B cell (primary cell): Measurements from ENCODE around the gene STK11. TPM values are rescaled to one million over a fixed set of nuclear protein-coding genes. Genes with fewer than 3 reads are reported as not detected.
A peak's percentile ranks its signal among the peaks of the same experiment; 100 is the strongest.

Experiments used
- ATAC-seq: fragments of 200-7000 bp; cut with Tn5 transposase; one replicate; pipeline ENCODE4 v1.10.0; 2021; ENCODE audit warnings: low read depth, mild to moderate bottlenecking, moderate number of reproducible peaks, moderate library complexity
- CTCF ChIA-PET: fragments of 350-600 bp; sonication (Branson Sonifier 250); formaldehyde crosslinking; loops from one replicate; lab custom pipeline; 2021; ENCODE audit warnings: antibody characterized with exemption, inconsistent platforms; lab: Charles Lee
- POLR2A ChIA-PET: fragments of 350-600 bp; sonication (Branson Sonifier 250); formaldehyde crosslinking; loops from one replicate; lab custom pipeline; 2021; ENCODE audit warnings: antibody characterized with exemption; lab: Charles Lee
- DNase-seq: peaks from one replicate; pipeline ENCODE4 v3.0.0; 2013
- H2AFZ ChIP-seq: 2 replicates; pipeline ENCODE4 v1.6.1; 2012; ENCODE audit warnings: mild to moderate bottlenecking, low read depth, low read length; ENCODE audit not compliant: insufficient read depth, poor library complexity, severe bottlenecking
- H3K27ac ChIP-seq, 2 donors: 1 replicate in 1 of 2; 2 replicates in 1 of 2; pipeline ENCODE4 v1.5.1; 2012 to 2013; ENCODE audit warnings: low read length in 2 of 2, mild to moderate bottlenecking in 2 of 2, moderate library complexity in 1 of 2
- H3K27me3 ChIP-seq, 4 experiments: fragments of 200-600 bp in 1 of 4; sonication (generic) in 1 of 4; replicated peaks in 1 of 4; 1 replicate in 2 of 4; 2 replicates in 2 of 4; pipeline versions ENCODE4 v1.6.1 to v1.7.0; 2013 to 2016; ENCODE audit warnings: low read length in 3 of 4, mild to moderate bottlenecking in 2 of 4, mixed read lengths in 1 of 4, moderate library complexity in 1 of 4; ENCODE audit not compliant: insufficient read depth in 4 of 4, control insufficient read depth in 3 of 4; ENCODE audit errors: control extremely low read depth in 1 of 4
- H3K36me3 ChIP-seq, 2 experiments: replicated peaks in 1 of 2; 1 replicate in 1 of 2; 2 replicates in 1 of 2; pipeline versions ENCODE4 v1.6.1 to v1.7.1; 2013; ENCODE audit warnings: low read length in 1 of 2; ENCODE audit not compliant: insufficient read depth in 2 of 2, control insufficient read depth in 1 of 2; ENCODE audit errors: control extremely low read depth in 1 of 2, extremely low read depth in 1 of 2
- H3K4me1 ChIP-seq, 2 donors: fragments of 200-600 bp in 1 of 2; sonication (generic) in 1 of 2; 1 replicate in 1 of 2; 2 replicates in 1 of 2; pipeline versions ENCODE4 v1.5.1 to v1.6.1; 2013 to 2017; ENCODE audit warnings: low read length in 2 of 2; ENCODE audit not compliant: control insufficient read depth in 2 of 2, insufficient read depth in 2 of 2
- H3K4me2 ChIP-seq: replicated peaks from 2 replicates; pipeline ENCODE3; 2012; ENCODE audit warnings: mild to moderate bottlenecking, low read depth, low read length; ENCODE audit not compliant: poor library complexity, severe bottlenecking
- H3K4me3 ChIP-seq, 5 experiments: fragments of 200-600 bp in 1 of 5; sonication (generic) in 1 of 5; 1 replicate in 3 of 5; 2 replicates in 2 of 5; pipeline versions ENCODE4 v1.5.1 to v1.7.0; 2011 to 2016; ENCODE audit warnings: low read length in 4 of 5, mild to moderate bottlenecking in 4 of 5, low read depth in 2 of 5, control low read depth in 1 of 5, moderate library complexity in 1 of 5; ENCODE audit not compliant: insufficient read depth in 1 of 5; ENCODE audit errors: control extremely low read depth in 1 of 5, extremely low read depth in 1 of 5
- H3K79me2 ChIP-seq: fragments of 200-600 bp; sonication (generic); one replicate; pipeline ENCODE4 v1.6.0; 2016; ENCODE audit warnings: low read length; ENCODE audit not compliant: control insufficient read depth, insufficient read depth
- H3K9ac ChIP-seq: fragments of 200-600 bp; sonication (generic); 2 replicates; pipeline ENCODE4 v1.6.1; 2017; ENCODE audit warnings: mild to moderate bottlenecking, low read length, moderate library complexity
- H3K9me3 ChIP-seq, 3 donors: one replicate each; pipeline versions ENCODE4 v1.6.1 to v1.7.1; 2013; ENCODE audit warnings: low read length in 2 of 3; ENCODE audit not compliant: control insufficient read depth in 2 of 3, insufficient read depth in 1 of 3; ENCODE audit errors: control extremely low read depth in 1 of 3
- H4K20me1 ChIP-seq: 2 replicates; pipeline ENCODE4 v1.6.0; 2012; ENCODE audit warnings: mild to moderate bottlenecking, low read length; ENCODE audit not compliant: insufficient read depth, control insufficient read depth, poor library complexity, severe bottlenecking
- H3K27ac Mint-ChIP-seq: one replicate; pipeline ENCODE4 v1.8.0; 2021; ENCODE audit warnings: mixed read lengths
- H3K27me3 Mint-ChIP-seq: one replicate; pipeline ENCODE4 v1.8.0; 2021; ENCODE audit warnings: mixed read lengths
- H3K4me1 Mint-ChIP-seq: one replicate; pipeline ENCODE4 v1.8.0; 2021; ENCODE audit warnings: mixed read lengths
- H3K4me3 Mint-ChIP-seq: one replicate; pipeline ENCODE4 v1.8.0; 2021; ENCODE audit warnings: mixed read lengths
- H3K9me3 Mint-ChIP-seq: one replicate; pipeline ENCODE4 v1.8.0; 2022; ENCODE audit warnings: mixed read lengths; ENCODE audit not compliant: insufficient read depth
- EZH2 ChIP-seq: IDR thresholded peaks from 2 replicates; pipeline ENCODE4 v1.6.1; 2012; ENCODE audit warnings: borderline replicate concordance, low read depth, mild to moderate bottlenecking, moderate library complexity, low read length; ENCODE audit not compliant: insufficient read depth, poor library complexity, severe bottlenecking
- WGBS: methylation state at CpG from one replicate; pipeline ENCODE4 v1.1.5; 2013; ENCODE audit warnings: missing lambda C conversion rate; ENCODE audit not compliant: insufficient coverage; 5-methylcytosine and 5-hydroxymethylcytosine counted together
- intact Hi-C: fragments of 100-400 bp; cut with micrococcal nuclease; formaldehyde crosslinking; loops from one replicate; pipeline ENCODE4 v1.10.0; 2022
- polyA plus RNA-seq: library from polyadenylated mRNA; depleted of rRNA; stranded (reverse); fragments of >200 nt; gene quantifications from 2 replicates; pipeline ENCODE4 v1.2.3, GENCODE V29; 2012
- total RNA-seq, 2 donors: library from RNA; stranded (reverse); fragments of 120-200 nt in 1 of 2; gene quantifications; 1 replicate in 1 of 2; 2 replicates in 1 of 2; pipeline versions ENCODE4 v1.2.3 to v1.2.4, GENCODE V29; 2013 to 2022
- TF ChIP-seq, protein P1 (sequence below): fragments of 200-600 bp; IDR thresholded peaks from one replicate; pipeline ENCODE4 v1.8.0; 2022; ENCODE audit warnings: antibody characterized with exemption, mild to moderate bottlenecking

Gene STK11
- total and polyA plus RNA-seq, 2 donors (not counting 1 experiment from before 2014, with no cell fraction given): 87.9 to 89.9 TPM

DNA sequence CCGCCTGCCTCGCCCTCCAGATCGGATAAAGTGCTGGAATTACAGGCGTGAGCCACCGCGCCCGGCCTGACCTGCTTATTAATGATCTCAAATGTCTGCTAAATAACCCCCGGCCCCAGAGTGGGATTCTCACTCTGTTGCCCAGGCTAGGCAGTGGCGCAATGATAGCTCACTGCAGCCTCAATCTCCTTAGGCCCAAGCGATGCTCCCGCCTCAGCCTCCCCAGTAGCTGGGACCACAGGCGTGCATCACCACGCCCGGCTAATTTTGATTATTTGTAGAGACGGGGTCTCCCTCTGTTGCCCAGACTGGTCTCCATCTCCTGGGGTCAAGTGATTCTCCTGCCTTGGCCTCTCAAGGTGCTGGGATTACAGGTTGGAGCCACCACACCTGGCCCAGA lies 35.3 kb downstream of the STK11 start:
- Mint-ChIP-seq H3K9me3 (no peaks in the 10 kb centered on the region), H3K27ac (peak overlapping the region; percentile 10), H3K27me3 (peaks cover 8% of the 10 kb centered on the region), H3K4me3 (peak overlapping the region; percentile 88), H3K4me1 (peaks cover 36% of the 10 kb centered on the region)
- ChIA-PET POLR2A (interaction anchor here (0.6 to 7.8 kb wide), 3 partner anchors 24 to 448 kb away, joined by 6 to 402 read pairs (median 7); partner anchors contain the start of gene CIRBP), CTCF (interaction anchor here (0.6 to 8.0 kb wide), 11 partner anchors 17 to 257 kb away, joined by 3 to 658 read pairs (median 3); partner anchors contain the start of genes CIRBP, FAM174C and WDR18)
- H3K4me3 ChIP-seq: peak overlapping the region in 4 of 5 experiments; percentile 42 to 92 (median 62)
- peaks cover 0 to 18% (median 7%) of the 10 kb centered on the region in 4 experiments for H3K27me3 ChIP-seq
- H3K36me3 ChIP-seq: peaks cover 0 to 4% of the 10 kb centered on the region in 2 experiments
- TF ChIP-seq EZH2: no peak
- TF ChIP-seq, protein P1, sequence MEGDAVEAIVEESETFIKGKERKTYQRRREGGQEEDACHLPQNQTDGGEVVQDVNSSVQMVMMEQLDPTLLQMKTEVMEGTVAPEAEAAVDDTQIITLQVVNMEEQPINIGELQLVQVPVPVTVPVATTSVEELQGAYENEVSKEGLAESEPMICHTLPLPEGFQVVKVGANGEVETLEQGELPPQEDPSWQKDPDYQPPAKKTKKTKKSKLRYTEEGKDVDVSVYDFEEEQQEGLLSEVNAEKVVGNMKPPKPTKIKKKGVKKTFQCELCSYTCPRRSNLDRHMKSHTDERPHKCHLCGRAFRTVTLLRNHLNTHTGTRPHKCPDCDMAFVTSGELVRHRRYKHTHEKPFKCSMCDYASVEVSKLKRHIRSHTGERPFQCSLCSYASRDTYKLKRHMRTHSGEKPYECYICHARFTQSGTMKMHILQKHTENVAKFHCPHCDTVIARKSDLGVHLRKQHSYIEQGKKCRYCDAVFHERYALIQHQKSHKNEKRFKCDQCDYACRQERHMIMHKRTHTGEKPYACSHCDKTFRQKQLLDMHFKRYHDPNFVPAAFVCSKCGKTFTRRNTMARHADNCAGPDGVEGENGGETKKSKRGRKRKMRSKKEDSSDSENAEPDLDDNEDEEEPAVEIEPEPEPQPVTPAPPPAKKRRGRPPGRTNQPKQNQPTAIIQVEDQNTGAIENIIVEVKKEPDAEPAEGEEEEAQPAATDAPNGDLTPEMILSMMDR: no peak
- peak overlapping the region; percentile 99 for H3K4me2 ChIP-seq
- 72% methylated on average over 11 of the region's 15 CpGs for WGBS
- H3K9me3 ChIP-seq: no peaks in the 10 kb centered on the region
- H3K4me1 ChIP-seq: peaks cover 44 to 69% of the 10 kb centered on the region in 2 donors
- peak overlapping the region; percentile 76 for H2AFZ ChIP-seq
- no peak for ATAC-seq
- no peak overlapping the region for H3K27ac ChIP-seq
- intact Hi-C loops: loop anchor here (1.0 to 10.0 kb wide), 10 partner anchors 36 to 1944 kb away; partner anchors contain the start of genes CNN2, GPX4, NCLN and RNU6-2
- H3K79me2 ChIP-seq: peaks cover 23% of the 10 kb centered on the region
- DNase-seq: peak; percentile 47
- H4K20me1 ChIP-seq: peaks cover 17% of the 10 kb centered on the region
- H3K9ac ChIP-seq: peak overlapping the region; percentile 80
